ENCODE results near the gene HECW1. TPM values are rescaled to one million over a fixed set of nuclear protein-coding genes. Genes with fewer than 3 reads are reported as not detected.

HECW1 gene
- total and polyA plus RNA-seq, 11 donors, result 0.23 TPM; not detected in 10

- no peak overlapping the region for H3K27ac ChIP-seq
- WGBS, 4 donors, result 25 to 42% (median 27%) methylated on average over 2 of the region's 2 CpGs
- no peak for DNase-seq
- no peak for TF ChIP-seq POLR2A (IDR thresholded peaks at IDR 0.05)
- TF ChIP-seq CTCF (IDR thresholded peaks at IDR 0.05), result no peak
- no peaks in the 10 kb centered on the region for H3K36me3 ChIP-seq
- no peaks in the 10 kb centered on the region for H3K9me3 ChIP-seq
- H3K27me3 ChIP-seq, result peaks cover 0 to 19% (median 4%) of the 10 kb centered on the region in 9 donors
- intact Hi-C loops (cut with DNase I), result no loop called here
- H3K4me1 ChIP-seq, result no peaks in the 10 kb centered on the region
- ATAC-seq, result no peak
- H3K4me3 ChIP-seq, result no peak overlapping the region
Measured at GRCh38 chr7:43395351-43395750, 282.9 kb downstream of the HECW1 start.

GRCh38 chr7:43396187-43396740 lies 283.8 kb downstream of the HECW1 start:
- ATAC-seq, result no peak
- no peak overlapping the region for H3K4me3 ChIP-seq
- intact Hi-C loops (cut with DNase I), result no loop called here
- no peaks in the 10 kb centered on the region for H3K4me1 ChIP-seq
- TF ChIP-seq POLR2A (IDR thresholded peaks at IDR 0.05) (no peak), CTCF (IDR thresholded peaks at IDR 0.05) (no peak)
- no peak overlapping the region for H3K27ac ChIP-seq
- peaks cover 0 to 20% (median 4%) of the 10 kb centered on the region in 9 donors for H3K27me3 ChIP-seq
- 52 to 60% (median 53%) methylated on average over 2 of the region's 2 CpGs for WGBS, 4 donors
- no peaks in the 10 kb centered on the region for H3K36me3 ChIP-seq
- H3K9me3 ChIP-seq, result no peaks in the 10 kb centered on the region
- DNase-seq, result no peak

GRCh38 chr7:43398831-43399230 lies 286.4 kb downstream of the HECW1 start:
- intact Hi-C loops (cut with DNase I), result no loop called here
- no peak overlapping the region for H3K27ac ChIP-seq
- TF ChIP-seq POLR2A (IDR thresholded peaks at IDR 0.05), result no peak
- no peak for TF ChIP-seq CTCF (IDR thresholded peaks at IDR 0.05)
- no peaks in the 10 kb centered on the region for H3K4me1 ChIP-seq
- peaks cover 0 to 24% (median 4%) of the 10 kb centered on the region in 9 donors for H3K27me3 ChIP-seq
- H3K36me3 ChIP-seq, result no peaks in the 10 kb centered on the region
- H3K9me3 ChIP-seq, result no peaks in the 10 kb centered on the region
- H3K4me3 ChIP-seq, result no peak overlapping the region
- DNase-seq (no peak), ATAC-seq (no peak)

- H3K27ac ChIP-seq, result no peak overlapping the region
- H3K27me3 ChIP-seq, result peaks cover 0 to 5% (median 0%) of the 10 kb centered on the region in 9 donors
- DNase-seq (no peak), ATAC-seq (no peak)
- no peaks in the 10 kb centered on the region for H3K36me3 ChIP-seq
- WGBS, 4 donors, result 90 to 95% (median 93%) methylated on average over 2 of the region's 2 CpGs
- H3K4me1 ChIP-seq, result no peaks in the 10 kb centered on the region
- intact Hi-C loops (cut with DNase I), result no loop called here
- no peak overlapping the region for H3K4me3 ChIP-seq
- TF ChIP-seq POLR2A (IDR thresholded peaks at IDR 0.05), result no peak
- TF ChIP-seq CTCF (IDR thresholded peaks at IDR 0.05), result no peak
- no peaks in the 10 kb centered on the region for H3K9me3 ChIP-seq
Measured at GRCh38 chr7:43405948-43406347, 293.5 kb downstream of the HECW1 start.

Data from heart left ventricle (tissue), 16 donors.